BE2C (cell line): ENCODE measurements around the gene PPP1R11.
A peak's percentile ranks its signal among the peaks of the same experiment; 100 is the strongest.

Source experiments
- DNase-seq: peaks from one replicate; pipeline ENCODE4 v3.0.0-alpha.2; 2020
- H3K27me3 ChIP-seq: fragments of 250-450 bp; sonication (Bioruptor Pico); 2 replicates; pipeline ENCODE4 v1.5.1; 2020; ENCODE audit warnings: mild to moderate bottlenecking
- H3K36me3 ChIP-seq: fragments of 250-450 bp; sonication (Bioruptor Pico); 2 replicates; pipeline ENCODE4 v1.5.1; 2020; ENCODE audit warnings: mild to moderate bottlenecking
- H3K4me1 ChIP-seq: fragments of 250-450 bp; sonication (Bioruptor Pico); 2 replicates; pipeline ENCODE4 v1.5.1; 2020
- H3K4me3 ChIP-seq: 2 replicates; pipeline ENCODE4 v1.5.1; 2011; ENCODE audit warnings: low read depth, low read length
- H3K9me3 ChIP-seq: fragments of 250-450 bp; sonication (Bioruptor Pico); 2 replicates; pipeline ENCODE4 v1.5.1; 2020
- CTCF ChIP-seq: IDR thresholded peaks from 2 replicates; pipeline ENCODE4 v1.5.1; 2012; ENCODE audit warnings: mild to moderate bottlenecking, low read depth, low read length

Gene PPP1R11

DNA sequence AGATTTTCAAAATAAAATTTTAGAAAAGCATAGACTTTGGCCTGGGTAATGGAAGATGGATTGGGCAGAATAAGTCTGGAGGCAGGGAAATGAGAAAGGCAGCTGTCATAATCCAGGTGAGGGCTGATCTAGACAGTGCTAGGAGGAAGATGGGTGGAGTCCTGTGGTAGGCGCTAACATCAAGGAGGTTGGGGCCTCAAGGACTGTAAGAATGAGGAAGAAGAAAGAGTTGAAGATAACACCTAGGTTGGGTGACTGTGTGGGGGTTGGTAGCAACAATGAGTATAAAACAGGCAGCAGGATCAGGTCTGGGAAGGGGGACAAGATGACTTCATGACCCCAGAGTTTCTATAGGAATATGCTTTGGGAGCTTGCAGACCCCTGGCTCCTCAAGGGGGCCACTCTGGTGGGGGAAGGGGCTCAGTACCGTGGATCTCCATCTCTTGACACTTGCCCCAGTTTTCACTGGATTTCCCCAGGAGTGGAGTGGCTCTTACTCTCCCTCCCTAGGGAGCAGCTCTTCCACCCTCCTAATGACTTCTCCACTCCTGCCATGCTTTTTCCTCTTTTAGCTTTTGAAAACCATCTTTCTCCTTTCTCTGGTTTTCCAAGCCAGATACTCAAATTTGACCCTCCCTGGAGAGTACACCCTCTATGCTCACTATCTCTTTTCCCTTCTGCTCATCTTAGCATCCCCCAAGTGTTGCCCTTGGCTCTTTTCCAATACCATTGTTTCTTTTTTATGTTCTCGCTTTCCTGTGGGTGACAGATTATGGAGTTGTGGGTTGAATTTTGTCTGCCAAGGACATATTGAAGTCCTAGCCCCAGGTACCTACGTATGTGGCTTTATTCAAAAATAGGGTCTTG lies 31.1 kb downstream of the PPP1R11 start:
- no peak overlapping the region for H3K4me3 ChIP-seq
- no peak for TF ChIP-seq CTCF
- DNase-seq = no peak
- H3K4me1 ChIP-seq = no peaks in the 10 kb centered on the region
- H3K9me3 ChIP-seq = no peaks in the 10 kb centered on the region
- H3K36me3 ChIP-seq = no peaks in the 10 kb centered on the region
- H3K27me3 ChIP-seq = peaks cover 83% of the 10 kb centered on the region

GRCh38 chr6:30100154-30100553 lies 33.2 kb downstream of the PPP1R11 start:
- DNase-seq = no peak
- TF ChIP-seq CTCF = no peak
- H3K36me3 ChIP-seq = no peaks in the 10 kb centered on the region
- no peak overlapping the region for H3K4me3 ChIP-seq
- peaks cover 4% of the 10 kb centered on the region; the same call in 1 of the 2 replicates for H3K4me1 ChIP-seq
- no peaks in the 10 kb centered on the region for H3K9me3 ChIP-seq
- H3K27me3 ChIP-seq = peaks cover 82% of the 10 kb centered on the region

DNA sequence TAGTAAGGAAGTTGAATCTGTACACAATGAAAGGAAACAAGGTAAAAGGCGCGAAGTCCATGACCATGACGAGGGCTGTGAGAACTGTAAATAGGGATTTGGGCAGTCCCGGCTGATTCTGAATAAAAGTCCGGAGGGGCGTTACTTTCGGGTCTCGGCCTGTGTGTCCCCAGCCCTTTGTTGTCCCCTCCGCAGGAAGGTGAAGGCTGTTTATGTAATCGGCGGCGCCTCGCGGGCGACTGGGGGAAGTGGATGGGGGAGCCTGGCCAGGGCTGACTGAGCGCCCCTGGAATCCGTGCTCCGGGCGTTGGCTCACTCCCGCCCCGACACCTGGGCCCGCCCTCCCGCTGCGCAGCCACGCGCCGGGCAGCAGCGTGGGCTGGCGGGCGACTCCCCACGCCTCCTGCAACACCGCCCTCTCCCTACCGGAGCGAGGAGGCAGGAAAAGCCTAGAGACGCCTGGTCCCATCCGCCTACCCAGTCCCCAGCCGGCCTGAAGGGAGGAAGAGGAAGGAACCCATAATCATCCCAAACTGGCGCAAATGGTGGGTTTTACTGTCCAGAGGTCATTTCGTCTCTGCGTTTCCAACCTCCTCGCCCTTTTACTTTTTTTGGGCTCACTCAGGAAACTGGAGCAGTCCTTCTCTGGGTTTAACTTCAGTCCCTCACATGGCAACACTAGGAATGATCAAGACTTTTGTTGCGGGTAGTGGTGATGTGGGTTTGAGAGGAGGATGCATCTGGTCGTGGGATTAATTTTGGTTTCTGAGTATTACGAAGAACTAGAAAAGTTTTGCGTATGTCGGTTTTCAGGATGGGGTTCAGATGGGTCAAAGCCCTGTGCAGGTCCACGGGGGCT lies 33.8 kb downstream of the PPP1R11 start:
- Histone ChIP-seq H3K27me3 (peaks cover 79% of the 10 kb centered on the region), H3K9me3 (no peaks in the 10 kb centered on the region), H3K36me3 (no peaks in the 10 kb centered on the region), H3K4me3 (no peak overlapping the region), H3K4me1 (peaks cover 4% of the 10 kb centered on the region; the same call in 1 of the 2 replicates)
- no peak for DNase-seq
- TF ChIP-seq CTCF = no peak

- no peaks in the 10 kb centered on the region for H3K36me3 ChIP-seq
- DNase-seq = peak; percentile 89
- peaks cover 77% of the 10 kb centered on the region for H3K27me3 ChIP-seq
- H3K4me3 ChIP-seq = peak overlapping the region; percentile 42
- peaks cover 4% of the 10 kb centered on the region; the same call in 1 of the 2 replicates for H3K4me1 ChIP-seq
- TF ChIP-seq CTCF = no peak
- no peaks in the 10 kb centered on the region for H3K9me3 ChIP-seq
Measured at GRCh38 chr6:30101444-30102413, 34.7 kb downstream of the PPP1R11 start.

- DNase-seq = no peak
- Histone ChIP-seq H3K9me3 (no peaks in the 10 kb centered on the region), H3K4me3 (peak overlapping the region; percentile 42), H3K4me1 (peaks cover 4% of the 10 kb centered on the region; the same call in 1 of the 2 replicates), H3K36me3 (no peaks in the 10 kb centered on the region), H3K27me3 (peaks cover 69% of the 10 kb centered on the region)
- no peak for TF ChIP-seq CTCF
Measured at GRCh38 chr6:30102414-30102969, 35.5 kb downstream of the PPP1R11 start.
